Epidermal melanocyte (primary cell): Measurements from ENCODE around the gene NHSL2.

Experiments used
- DNase-seq: peaks from one replicate; pipeline ENCODE4 v3.0.0; 2011; ENCODE audit warnings: low spot score; ENCODE audit not compliant: insufficient read length

NHSL2 gene

DNA sequence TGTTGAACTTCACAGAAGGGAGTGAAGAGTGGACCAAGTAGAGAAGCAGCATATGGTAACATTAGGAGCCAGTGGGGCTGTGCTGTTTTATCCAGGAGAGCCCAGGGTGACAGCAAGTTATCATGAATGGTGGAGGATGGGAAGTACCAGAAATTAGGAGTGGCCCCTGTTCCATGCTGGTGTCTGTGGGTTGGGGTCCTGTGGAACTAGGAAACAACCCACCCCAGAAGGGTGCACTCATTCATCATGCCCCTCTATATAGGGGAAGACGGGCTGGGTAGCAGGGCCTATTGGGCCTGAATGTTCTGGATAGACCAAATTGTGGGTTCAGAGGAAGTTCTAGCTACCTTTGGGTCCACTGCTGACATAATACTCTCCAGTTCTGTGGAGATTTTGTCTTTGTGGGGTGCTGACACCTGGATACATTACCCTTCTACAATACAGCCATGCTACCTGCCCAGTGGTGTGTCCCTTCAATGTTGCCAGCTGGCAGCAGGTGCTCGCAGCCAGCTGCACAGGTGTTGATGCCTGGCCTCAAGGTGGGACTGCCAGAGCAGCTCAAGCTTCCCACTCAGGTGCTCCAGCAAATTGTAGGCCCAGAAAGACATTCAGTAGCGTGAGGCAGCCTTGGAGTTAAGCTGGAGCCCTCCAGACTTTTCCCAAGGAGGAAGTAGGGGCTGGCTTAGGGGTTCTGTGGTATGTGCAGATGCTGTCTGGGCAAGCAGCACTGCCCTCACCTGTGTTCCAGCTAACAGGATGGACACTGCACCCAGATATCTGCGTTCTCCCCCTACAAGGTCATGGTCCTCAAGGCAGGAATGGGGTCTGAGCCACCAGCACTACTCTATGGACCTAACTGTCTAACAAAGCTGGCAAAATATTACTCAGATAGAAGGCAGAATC lies 106.5 kb downstream of the NHSL2 start:
- DNase-seq, result no peak

DNA sequence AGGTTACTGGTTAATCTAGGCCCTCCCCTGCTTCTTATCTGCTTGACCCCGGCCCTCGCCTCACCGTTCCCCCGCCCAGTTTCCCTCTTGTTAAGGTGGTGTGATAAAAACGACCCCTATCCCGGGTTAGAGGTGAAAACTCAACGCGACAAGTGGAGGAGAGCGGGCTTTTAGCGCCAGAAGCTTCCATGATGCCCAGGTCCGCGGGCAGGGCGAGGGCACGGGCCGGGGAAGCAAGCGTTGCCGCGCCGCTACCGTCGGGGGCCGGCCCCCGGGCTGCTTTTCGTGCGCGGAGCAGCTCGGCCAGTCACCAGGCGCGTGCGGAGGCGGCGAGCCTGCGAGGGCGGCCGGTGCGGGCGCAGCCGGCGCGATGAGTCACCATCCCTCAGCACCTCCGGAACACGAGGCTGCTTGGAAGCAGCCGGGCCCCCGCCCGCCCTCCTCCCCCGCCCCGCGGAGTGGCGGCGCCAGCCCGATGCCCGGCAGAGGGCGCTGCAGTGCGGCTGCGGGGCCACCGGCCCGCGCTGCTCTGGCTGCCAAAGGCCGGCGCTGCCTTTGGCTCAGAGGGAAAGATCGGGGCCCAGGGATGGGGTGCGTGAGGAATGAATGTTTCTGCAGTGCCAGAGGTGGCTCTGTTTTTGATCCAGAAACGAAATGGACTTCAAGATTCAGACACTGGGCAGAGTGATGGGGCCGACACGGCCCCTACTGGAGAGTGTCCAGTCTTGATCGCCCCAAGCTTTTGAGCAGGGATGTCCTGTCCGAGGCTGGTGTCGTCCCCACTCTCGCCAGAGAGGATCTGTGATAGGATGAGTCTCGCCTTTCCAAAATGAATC lies 107.8 kb downstream of the NHSL2 start:
- peak; percentile 61 for DNase-seq

DNA sequence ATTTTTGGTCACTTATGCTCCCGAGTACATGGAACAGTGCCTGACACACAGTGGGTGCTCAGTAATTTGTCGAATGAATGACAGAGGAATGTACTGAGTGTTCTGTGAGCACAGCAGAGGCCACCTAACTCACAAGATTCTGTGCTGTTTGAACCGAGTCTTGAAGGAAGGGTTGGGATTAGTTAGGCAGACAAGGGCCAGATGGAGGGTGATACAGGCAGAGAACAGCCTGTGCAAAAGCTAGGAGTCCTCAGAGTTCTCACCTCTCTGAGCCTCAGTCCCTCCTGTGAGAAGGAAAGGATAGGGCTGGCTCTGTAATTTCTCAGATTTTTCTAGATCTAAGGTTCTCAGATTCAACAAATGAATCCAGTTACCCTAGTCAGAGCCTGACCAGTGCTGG lies 108.8 kb downstream of the NHSL2 start:
- no peak for DNase-seq

DNA sequence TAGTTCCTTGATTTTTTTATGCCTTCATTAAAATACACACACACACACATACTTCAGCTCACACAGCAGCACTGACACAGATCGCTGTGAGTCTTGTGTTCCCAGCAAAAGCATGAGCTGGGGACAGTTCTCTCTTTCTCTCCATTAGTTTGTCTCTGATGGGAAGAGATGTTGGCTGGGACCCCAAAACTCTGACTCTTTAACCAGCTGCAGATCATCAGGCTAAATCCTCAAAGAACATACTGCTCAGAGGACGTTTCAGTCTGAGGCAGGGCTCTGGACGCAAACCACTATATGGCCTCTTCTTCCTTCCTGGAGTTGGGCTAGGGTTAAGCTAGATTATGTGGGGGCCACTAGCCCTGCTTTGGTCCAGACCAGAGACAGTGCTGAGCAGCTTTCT lies 109.6 kb downstream of the NHSL2 start:
- DNase-seq, result no peak

DNA sequence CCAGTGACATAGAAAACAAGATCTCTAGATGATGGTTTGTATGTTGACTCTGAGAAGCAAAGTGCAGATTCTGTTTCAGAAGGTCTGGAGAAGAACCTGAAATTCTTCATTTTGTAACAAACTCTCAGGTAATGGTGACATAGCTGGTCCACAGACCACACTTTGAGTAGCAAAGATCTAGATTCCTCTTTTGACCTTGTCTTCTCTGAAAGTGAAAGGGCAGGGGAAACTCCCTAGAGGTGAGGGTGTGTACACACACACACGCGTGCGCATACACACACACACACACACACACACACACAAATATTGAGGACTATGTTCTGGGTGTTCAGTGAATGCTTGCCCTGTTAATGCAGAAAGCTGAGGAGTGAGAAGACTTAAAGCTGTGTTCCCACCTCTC lies 110.1 kb downstream of the NHSL2 start:
- DNase-seq, result no peak

DNA sequence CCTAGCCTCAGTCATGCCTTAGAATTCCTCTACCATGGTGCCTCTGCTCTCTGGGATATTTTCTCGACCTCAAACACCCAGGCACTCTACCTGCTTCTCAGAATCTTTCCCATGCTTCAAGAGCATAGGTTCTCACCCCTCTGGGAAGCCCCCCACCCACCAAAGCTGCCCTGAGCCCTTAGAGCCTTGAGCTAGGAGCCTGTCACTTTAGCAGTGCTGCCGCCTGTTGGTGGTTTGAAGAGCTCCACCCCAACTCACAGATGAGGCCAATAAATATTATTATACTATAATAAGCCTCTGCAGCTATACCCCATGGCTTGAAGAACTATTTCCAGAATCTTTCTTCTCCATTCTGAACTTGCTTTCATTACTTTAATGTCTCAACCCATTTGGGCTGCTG lies 111.3 kb downstream of the NHSL2 start:
- no peak for DNase-seq

DNA sequence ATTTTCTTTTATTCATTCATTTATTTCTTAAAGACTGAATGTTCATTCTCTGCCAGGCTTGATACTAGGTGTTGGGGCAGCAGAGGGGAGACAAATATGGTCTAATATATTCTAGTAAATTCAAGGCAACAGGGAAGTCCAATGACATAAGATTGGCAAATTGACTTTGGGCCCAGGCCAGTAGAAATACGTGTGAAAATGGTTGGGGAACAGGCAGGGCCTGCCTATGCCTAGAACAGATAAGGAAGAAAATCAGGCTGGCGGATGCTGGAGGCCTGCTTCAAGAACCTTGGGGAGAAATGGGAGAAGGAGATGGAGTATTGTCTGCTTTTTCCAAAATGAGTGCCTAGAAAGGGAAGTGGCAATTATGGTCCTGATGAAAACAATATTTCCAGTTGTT lies 112.4 kb downstream of the NHSL2 start:
- DNase-seq, result no peak

DNA sequence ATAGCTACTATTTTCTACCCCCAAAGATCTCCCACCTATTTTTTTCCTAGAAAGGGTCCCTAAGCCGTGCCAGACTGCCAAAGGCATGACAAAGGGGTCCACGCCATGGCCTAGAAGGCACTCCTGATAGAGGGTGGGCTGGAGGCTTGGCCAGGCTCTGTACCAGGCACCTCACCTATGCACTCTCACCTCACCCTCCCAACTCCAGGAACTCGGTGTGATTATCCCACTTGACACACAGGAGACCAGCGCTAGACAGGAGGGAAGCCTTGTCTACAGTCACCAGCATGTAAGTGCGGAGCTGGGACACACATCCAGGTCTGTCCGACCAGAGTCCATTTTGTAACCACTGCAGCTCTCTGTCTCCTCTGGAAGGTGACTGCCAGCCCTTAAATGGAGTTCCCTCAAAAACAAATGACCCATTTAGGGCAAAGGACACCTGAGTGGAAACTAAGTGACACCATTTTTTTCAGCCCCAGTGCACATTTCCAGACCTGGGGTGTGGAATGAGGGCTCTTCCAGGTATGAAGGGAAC lies 114.7 kb downstream of the NHSL2 start:
- DNase-seq, result no peak

DNA sequence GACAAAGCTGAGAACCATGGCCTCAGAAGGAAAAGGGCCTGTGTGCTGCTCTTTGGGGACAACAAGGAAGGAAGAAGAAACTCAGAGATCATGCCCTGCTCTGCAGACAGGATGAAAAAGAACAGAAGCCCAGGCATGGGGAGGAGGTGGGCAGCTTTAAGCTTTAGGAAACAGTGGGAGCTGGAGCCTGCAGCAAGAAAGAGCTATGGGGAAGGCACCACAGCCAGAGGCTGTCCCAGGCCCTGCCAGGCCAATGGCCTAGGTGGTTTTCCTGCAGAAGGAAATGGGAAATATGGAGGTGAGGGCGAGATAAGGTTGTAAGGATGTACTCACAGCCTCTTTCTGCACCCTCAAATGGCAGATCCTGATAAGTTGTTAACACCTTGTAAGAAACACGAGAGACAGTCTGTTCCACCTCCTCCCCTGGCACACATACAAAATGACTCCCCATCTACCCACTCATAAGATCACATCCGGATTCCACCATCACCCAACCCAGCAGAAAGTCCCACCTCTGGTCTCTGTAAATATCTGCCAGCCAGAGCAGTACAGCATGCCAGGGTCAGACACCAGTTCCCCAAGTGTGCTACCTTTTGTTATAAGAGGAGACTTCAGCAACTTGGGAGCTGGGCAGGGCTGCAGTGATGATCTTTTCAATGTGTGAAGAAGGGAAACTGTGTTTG lies 115.8 kb downstream of the NHSL2 start:
- no peak for DNase-seq

DNA sequence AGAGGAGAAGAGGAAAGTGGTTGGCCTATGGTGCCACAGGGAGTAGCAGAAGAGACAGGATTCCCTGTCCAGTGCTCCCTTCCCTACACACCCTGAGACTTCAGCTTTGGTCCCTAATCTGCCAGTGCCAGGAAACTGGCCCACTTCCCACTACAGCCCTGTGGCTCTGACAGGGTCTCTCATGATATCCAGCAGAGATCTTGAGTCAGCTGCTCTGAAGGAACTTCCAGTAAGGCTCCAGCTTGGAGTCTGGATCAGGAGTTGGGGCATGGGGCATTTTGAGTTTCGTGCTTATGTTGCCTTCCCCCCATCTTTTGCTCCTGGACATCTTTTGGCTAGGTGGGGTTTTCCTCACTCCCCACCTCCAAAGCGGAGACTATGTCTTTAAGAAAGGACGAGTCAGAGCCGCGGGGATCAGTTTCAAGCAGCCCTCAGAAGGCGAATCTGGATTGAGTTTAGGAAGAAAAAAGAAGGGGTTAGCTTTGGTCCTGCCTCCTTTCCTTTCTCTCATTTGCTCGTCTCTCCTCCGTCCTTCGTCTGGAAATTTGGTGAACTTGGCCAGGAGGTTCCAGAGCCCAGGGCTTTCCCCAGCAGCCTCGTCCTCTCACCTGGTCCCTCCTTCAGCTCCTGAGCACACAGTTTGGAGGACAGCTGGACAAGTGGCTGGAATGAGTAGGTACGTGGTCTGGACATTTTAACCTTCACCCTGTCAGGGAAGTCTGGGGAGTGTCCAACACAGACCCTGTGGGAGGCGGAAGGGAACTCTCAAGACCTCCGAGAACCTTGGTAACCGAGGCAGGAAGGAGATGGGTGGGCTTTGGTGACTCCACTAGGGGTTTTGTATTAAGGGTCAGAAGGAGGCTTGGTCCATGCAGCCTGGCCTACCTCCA lies 116.6 kb downstream of the NHSL2 start:
- DNase-seq, result no peak

DNA sequence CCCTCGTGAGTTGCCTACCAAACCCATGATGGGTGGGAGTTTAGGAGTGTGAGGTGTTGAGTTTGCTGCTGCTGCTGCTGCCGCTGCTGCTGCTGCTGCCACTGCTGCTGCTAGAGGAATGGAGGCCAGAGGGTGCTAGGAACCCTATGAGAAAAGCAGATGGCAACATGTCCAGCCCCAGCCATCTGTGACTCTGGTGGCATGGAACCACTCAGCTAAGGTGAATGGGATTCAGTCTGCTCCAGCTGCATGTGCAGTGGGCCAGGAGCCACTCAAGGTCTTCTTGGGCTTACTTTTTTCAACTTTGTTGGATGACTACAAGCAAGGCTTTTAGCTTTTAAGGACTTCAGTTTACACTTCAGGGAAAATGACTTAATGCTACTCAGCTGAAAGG lies 117.3 kb downstream of the NHSL2 start:
- DNase-seq, result no peak

DNA sequence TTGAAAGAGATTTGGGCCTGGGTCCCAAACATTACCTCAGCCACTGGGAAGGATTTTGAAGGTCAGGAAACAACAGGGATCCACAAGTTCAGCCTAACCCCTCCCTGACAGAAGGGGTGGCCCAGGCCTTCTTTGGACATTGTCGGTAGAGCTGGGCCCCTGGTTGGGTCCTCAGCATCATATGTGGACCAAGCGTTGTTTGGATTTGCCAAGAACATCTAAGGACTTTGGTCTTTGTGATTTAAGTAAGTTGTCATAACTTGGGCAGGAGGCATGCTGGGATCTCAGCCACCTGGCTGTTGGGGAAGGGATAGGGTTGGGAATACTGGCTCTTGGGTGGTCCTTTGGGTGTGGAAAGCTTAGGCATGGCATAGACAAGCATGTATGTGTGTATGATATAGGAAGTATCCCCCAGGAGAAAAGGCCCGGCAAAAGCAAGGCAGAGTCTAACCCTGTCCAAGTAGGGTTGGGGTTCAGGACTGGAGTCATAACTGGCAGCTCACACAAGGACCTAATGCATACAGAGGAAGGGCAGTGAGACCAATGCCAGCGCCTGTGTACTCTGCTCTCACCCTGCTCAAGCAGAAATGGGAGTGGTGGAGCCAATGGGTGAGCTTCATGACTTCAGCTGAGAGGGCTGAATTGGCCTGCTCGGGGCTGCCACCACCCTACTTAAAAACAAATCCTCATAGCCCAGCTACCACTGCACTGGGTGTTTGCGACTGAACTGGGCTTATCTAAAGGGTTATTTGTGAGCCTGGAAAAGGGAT lies 118.2 kb downstream of the NHSL2 start:
- no peak for DNase-seq

DNA sequence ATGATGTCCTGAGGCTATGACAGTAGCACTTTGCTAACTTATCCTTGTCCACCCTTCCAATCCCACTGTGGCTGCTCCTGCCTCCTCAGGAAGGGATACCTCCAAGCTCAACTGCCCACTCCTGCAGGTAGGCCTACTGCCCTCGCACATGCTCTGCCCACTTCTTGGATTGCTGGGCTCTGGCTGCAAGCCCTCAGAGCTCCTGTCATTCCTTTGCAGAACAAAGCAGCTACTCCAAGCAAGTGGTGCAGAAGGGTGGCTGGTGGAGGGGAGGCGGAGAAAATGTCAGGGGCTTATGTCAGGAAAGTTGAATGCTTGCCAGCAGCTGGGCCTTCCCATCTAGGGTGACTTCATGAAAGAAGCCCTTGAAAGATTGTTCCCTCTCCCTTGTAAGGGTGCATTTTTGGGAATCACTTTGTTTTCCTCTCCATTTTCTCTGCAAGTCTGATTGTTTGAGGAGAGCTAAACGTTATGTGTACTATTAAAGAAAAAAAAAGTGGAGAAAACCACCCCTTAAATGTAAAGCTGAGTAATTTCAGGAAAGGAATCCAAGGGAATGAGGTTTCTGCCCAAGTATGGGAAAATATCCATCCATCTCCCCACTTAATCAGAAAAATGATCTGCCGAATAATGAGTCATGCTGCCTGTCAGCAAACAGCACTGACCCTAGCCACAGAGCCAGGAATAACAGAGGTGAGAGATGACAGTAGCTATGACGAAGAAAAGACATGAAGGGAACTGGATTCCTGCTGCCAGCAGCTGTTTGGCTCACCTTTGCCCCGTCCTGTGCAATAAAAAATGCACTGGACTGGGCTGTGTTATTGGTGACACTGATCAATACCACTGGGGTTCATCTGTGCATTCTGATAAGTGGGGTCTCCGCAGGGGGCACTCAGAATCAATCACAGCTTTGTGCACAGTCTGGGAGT lies 119.1 kb downstream of the NHSL2 start:
- DNase-seq, result no peak

DNA sequence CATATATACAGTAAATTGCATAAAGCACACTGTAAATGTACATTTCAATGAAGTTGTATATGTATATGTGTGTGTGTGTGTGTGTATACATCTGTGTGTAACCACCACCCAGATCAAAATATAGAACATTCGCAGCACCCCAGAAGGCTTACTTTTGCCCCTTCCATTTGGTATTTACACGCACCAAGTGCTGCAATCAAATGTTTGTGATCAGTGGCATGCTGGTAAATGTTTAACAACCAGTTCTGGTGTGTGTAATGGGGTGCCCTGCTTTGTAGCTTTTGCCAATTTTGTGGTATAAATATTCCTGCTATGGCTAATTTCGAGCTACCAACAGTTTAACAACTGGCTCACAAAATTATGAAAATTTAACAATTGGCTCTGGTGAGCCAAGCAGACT lies 119.8 kb downstream of the NHSL2 start:
- no peak for DNase-seq

DNA sequence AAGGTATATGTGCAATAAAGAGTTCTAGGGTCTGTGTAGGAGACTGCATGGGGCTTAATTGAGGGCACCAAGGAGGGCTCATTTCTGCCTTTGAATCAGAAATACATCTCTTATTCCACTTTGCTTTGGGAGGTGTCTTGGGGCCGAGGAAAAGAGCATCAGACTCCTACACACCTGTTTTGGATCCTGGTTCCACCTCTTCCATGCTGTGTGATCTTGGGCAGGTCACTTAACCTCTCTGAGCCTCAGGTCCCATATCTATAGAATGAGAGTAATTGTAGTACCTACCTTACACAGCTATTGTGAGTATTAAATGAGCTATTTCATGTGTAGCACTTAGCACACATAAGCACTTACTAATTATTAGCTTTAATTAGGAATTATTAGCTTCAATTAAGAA lies 120.5 kb downstream of the NHSL2 start:
- DNase-seq, result no peak

DNA sequence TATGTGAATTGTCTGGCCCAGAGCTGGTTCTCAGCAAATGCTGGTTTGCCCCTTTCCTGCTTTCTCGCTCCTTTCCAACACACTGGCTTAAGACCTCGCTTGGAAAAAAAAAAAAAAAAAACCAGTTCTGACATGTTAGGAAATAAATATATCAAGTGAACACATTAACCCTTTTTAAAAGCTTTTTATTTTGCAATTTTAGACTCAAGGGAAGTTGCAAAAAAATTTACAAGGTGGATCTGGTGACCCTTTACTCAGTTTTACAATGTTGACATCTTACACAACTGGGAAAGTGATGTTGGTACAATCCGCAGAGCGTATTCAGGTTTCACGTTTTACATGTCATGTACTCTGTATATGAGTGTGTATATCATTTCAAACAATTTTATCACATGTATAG lies 121.0 kb downstream of the NHSL2 start:
- no peak for DNase-seq

DNA sequence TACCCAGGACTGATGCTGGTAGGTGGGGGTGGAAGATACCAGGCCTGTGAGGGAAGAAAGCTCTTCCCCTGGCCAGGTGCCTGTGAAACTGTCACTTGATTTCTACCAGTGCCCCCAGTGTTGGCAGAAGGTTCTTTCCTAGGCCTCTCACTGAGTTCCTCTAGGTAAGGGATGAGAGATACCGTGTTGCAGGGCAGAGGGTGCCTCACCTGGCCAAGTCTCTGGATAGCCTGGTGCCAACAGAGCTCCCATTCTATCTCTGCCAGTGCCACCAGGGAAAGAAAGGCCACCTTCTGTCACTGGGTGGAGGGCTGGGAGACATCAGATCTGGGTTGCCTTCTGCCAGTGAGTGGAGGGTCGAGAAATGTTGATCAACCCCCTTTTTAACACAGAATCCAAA lies 127.0 kb downstream of the NHSL2 start:
- DNase-seq, result no peak

DNA sequence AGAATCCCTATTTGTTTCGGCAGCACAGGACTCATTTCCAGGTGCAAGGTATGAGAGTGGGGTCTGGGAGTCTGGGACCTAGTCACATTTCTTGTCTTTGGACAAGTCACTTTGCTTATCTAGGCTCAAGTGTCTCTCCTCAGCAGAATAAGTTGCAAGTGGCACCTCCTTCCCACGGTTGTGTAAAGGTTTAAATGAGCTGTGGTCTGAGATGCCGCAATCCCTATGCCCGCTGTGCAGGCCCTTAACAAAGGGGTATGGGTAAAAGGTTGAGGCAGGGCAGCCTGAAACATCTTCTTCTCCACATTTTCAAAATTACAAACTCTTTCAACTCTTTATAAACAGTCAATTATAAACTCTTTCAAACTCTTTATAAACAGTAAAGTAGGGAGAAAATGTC lies 127.4 kb downstream of the NHSL2 start:
- no peak for DNase-seq

DNA sequence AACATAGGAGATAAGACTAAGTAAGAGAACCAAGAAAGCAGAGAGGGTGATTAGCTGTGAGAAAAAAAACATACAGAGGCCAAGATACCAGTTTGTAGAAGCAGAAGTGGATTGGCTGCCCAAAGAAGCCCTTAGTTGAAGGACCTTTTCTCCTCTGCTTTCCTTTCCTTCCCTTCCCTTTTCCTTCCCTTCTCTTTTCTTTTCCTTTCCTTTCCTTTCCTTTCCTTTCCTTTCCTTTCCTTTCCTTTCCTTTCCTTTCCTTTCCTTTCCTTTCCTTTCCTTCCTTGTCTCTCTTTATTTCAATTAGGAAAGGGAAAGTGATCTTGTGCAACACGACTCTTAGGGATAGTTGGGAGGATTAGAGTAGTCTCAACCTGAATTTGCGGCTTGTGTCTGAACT lies 128.2 kb downstream of the NHSL2 start:
- no peak for DNase-seq
